ENCODE measurements around the gene TCEAL4.
A peak's percentile ranks its signal among the peaks of the same experiment; 100 is the strongest.

Gene TCEAL4

GRCh38 chrX:103562801-103563200 is 22.5 kb upstream of the TCEAL4 start:
- POLR2A ChIA-PET, result no interaction called here
- 69% methylated on average over 2 of the region's 2 CpGs for WGBS (ENCODE audit: insufficient coverage)
- H3K27ac ChIP-seq (ENCODE audit: insufficient read depth in 1 of 2, low read depth in 1 of 2, low read length in 2 of 2, poor library complexity in 1 of 2, severe bottlenecking in 2 of 2), result no peak overlapping the region
- no peaks in the 10 kb centered on the region for H3K36me3 ChIP-seq (ENCODE audit: control insufficient read depth in 4 of 4, insufficient read depth in 4 of 4, low read length in 3 of 4)
- no peak overlapping the region for H3K4me3 ChIP-seq (ENCODE audit: control insufficient read depth in 1 of 7, extremely low read depth in 1 of 7, insufficient read depth in 4 of 7, low read depth in 2 of 7, low read length in 6 of 7)
- CTCF ChIA-PET, result no interaction called here
- H3K9me3 ChIP-seq (ENCODE audit: control extremely low read depth in 1 of 5, control insufficient read depth in 4 of 5, insufficient read depth in 2 of 5, low read depth in 1 of 5, low read length in 4 of 5), result no peaks in the 10 kb centered on the region
- no peaks in the 10 kb centered on the region for H3K4me1 ChIP-seq (ENCODE audit: control extremely low read depth in 1 of 4, control insufficient read depth in 4 of 4, insufficient read depth in 4 of 4, low read length in 3 of 4)
- DNase-seq, result no peak
- H3K27me3 ChIP-seq (replicated peaks in 2 of 5; ENCODE audit: control insufficient read depth in 4 of 5, insufficient read depth in 5 of 5, low read length in 4 of 5), result peaks cover 0 to 5% (median 0%) of the 10 kb centered on the region in 5 experiments

- H3K4me3 ChIP-seq (ENCODE audit: control insufficient read depth in 1 of 7, extremely low read depth in 1 of 7, insufficient read depth in 4 of 7, low read depth in 2 of 7, low read length in 6 of 7), result no peak overlapping the region
- H3K27ac ChIP-seq (ENCODE audit: insufficient read depth in 1 of 2, low read depth in 1 of 2, low read length in 2 of 2, poor library complexity in 1 of 2, severe bottlenecking in 2 of 2), result no peak overlapping the region
- H3K36me3 ChIP-seq (ENCODE audit: control insufficient read depth in 4 of 4, insufficient read depth in 4 of 4, low read length in 3 of 4), result no peaks in the 10 kb centered on the region
- 86% methylated on average over 2 of the region's 4 CpGs for WGBS (ENCODE audit: insufficient coverage)
- no peak for DNase-seq
- no peaks in the 10 kb centered on the region for H3K4me1 ChIP-seq (ENCODE audit: control extremely low read depth in 1 of 4, control insufficient read depth in 4 of 4, insufficient read depth in 4 of 4, low read length in 3 of 4)
- ChIA-PET CTCF (no interaction called here), POLR2A (no interaction called here)
- no peaks in the 10 kb centered on the region for H3K9me3 ChIP-seq (ENCODE audit: control extremely low read depth in 1 of 5, control insufficient read depth in 4 of 5, insufficient read depth in 2 of 5, low read depth in 1 of 5, low read length in 4 of 5)
- peaks cover 0 to 2% (median 0%) of the 10 kb centered on the region in 5 experiments for H3K27me3 ChIP-seq (replicated peaks in 2 of 5; ENCODE audit: control insufficient read depth in 4 of 5, insufficient read depth in 5 of 5, low read length in 4 of 5)
These were observed 20.1 kb upstream of the TCEAL4 start for GRCh38 chrX:103565197-103565596.

- Histone ChIP-seq H3K9me3 (ENCODE audit: control extremely low read depth in 1 of 5, control insufficient read depth in 4 of 5, insufficient read depth in 2 of 5, low read depth in 1 of 5, low read length in 4 of 5) (no peaks in the 10 kb centered on the region), H3K27ac (ENCODE audit: insufficient read depth in 1 of 2, low read depth in 1 of 2, low read length in 2 of 2, poor library complexity in 1 of 2, severe bottlenecking in 2 of 2) (no peak overlapping the region), H3K36me3 (ENCODE audit: control insufficient read depth in 4 of 4, insufficient read depth in 4 of 4, low read length in 3 of 4) (no peaks in the 10 kb centered on the region), H3K4me3 (ENCODE audit: control insufficient read depth in 1 of 7, extremely low read depth in 1 of 7, insufficient read depth in 4 of 7, low read depth in 2 of 7, low read length in 6 of 7) (no peak overlapping the region), H3K4me1 (ENCODE audit: control extremely low read depth in 1 of 4, control insufficient read depth in 4 of 4, insufficient read depth in 4 of 4, low read length in 3 of 4) (no peaks in the 10 kb centered on the region), H3K27me3 (replicated peaks in 2 of 5; ENCODE audit: control insufficient read depth in 4 of 5, insufficient read depth in 5 of 5, low read length in 4 of 5) (peaks cover 0 to 2% (median 0%) of the 10 kb centered on the region in 5 experiments)
- no peak for DNase-seq
- WGBS (ENCODE audit: insufficient coverage), result no CpG with 5 or more reads among the region's 1 CpG
- CTCF ChIA-PET, result no interaction called here
- POLR2A ChIA-PET, result no interaction called here
These were observed 19.6 kb upstream of the TCEAL4 start for GRCh38 chrX:103565752-103566151.

- DNase-seq, result no peak
- H3K9me3 ChIP-seq (ENCODE audit: control extremely low read depth in 1 of 5, control insufficient read depth in 4 of 5, insufficient read depth in 2 of 5, low read depth in 1 of 5, low read length in 4 of 5), result no peaks in the 10 kb centered on the region
- WGBS (ENCODE audit: insufficient coverage), result 81% methylated on average over 6 of the region's 6 CpGs
- ChIA-PET CTCF (no interaction called here), POLR2A (no interaction called here)
- H3K4me1 ChIP-seq (ENCODE audit: control extremely low read depth in 1 of 4, control insufficient read depth in 4 of 4, insufficient read depth in 4 of 4, low read length in 3 of 4), result no peaks in the 10 kb centered on the region
- no peak overlapping the region for H3K27ac ChIP-seq (ENCODE audit: insufficient read depth in 1 of 2, low read depth in 1 of 2, low read length in 2 of 2, poor library complexity in 1 of 2, severe bottlenecking in 2 of 2)
- no peak overlapping the region for H3K4me3 ChIP-seq (ENCODE audit: control insufficient read depth in 1 of 7, extremely low read depth in 1 of 7, insufficient read depth in 4 of 7, low read depth in 2 of 7, low read length in 6 of 7)
- H3K36me3 ChIP-seq (ENCODE audit: control insufficient read depth in 4 of 4, insufficient read depth in 4 of 4, low read length in 3 of 4), result no peaks in the 10 kb centered on the region
- H3K27me3 ChIP-seq (replicated peaks in 2 of 5; ENCODE audit: control insufficient read depth in 4 of 5, insufficient read depth in 5 of 5, low read length in 4 of 5), result peaks cover 0 to 4% (median 0%) of the 10 kb centered on the region in 5 experiments
These were observed 14.2 kb upstream of the TCEAL4 start for GRCh38 chrX:103571121-103571520.

- ChIA-PET POLR2A (no interaction called here), CTCF (no interaction called here)
- Histone ChIP-seq H3K4me1 (ENCODE audit: control extremely low read depth in 1 of 4, control insufficient read depth in 4 of 4, insufficient read depth in 4 of 4, low read length in 3 of 4) (no peaks in the 10 kb centered on the region), H3K27me3 (replicated peaks in 2 of 5; ENCODE audit: control insufficient read depth in 4 of 5, insufficient read depth in 5 of 5, low read length in 4 of 5) (peaks cover 0 to 4% (median 0%) of the 10 kb centered on the region in 5 experiments), H3K27ac (ENCODE audit: insufficient read depth in 1 of 2, low read depth in 1 of 2, low read length in 2 of 2, poor library complexity in 1 of 2, severe bottlenecking in 2 of 2) (no peak overlapping the region), H3K36me3 (ENCODE audit: control insufficient read depth in 4 of 4, insufficient read depth in 4 of 4, low read length in 3 of 4) (no peaks in the 10 kb centered on the region), H3K4me3 (ENCODE audit: control insufficient read depth in 1 of 7, extremely low read depth in 1 of 7, insufficient read depth in 4 of 7, low read depth in 2 of 7, low read length in 6 of 7) (no peak overlapping the region), H3K9me3 (ENCODE audit: control extremely low read depth in 1 of 5, control insufficient read depth in 4 of 5, insufficient read depth in 2 of 5, low read depth in 1 of 5, low read length in 4 of 5) (no peaks in the 10 kb centered on the region)
- no peak for DNase-seq
- no CpG with 5 or more reads among the region's 4 CpGs for WGBS (ENCODE audit: insufficient coverage)
These were observed 13.6 kb upstream of the TCEAL4 start for GRCh38 chrX:103571726-103572125.

- CTCF ChIA-PET, result interaction anchor here (1.0 kb wide), 1 partner anchor 9 kb away, joined by 4 read pairs; no protein-coding TSS in a partner anchor
- no peak for DNase-seq
- Histone ChIP-seq H3K27ac (ENCODE audit: insufficient read depth in 1 of 2, low read depth in 1 of 2, low read length in 2 of 2, poor library complexity in 1 of 2, severe bottlenecking in 2 of 2) (no peak overlapping the region), H3K36me3 (ENCODE audit: control insufficient read depth in 4 of 4, insufficient read depth in 4 of 4, low read length in 3 of 4) (no peaks in the 10 kb centered on the region), H3K4me1 (ENCODE audit: control extremely low read depth in 1 of 4, control insufficient read depth in 4 of 4, insufficient read depth in 4 of 4, low read length in 3 of 4) (no peaks in the 10 kb centered on the region), H3K9me3 (ENCODE audit: control extremely low read depth in 1 of 5, control insufficient read depth in 4 of 5, insufficient read depth in 2 of 5, low read depth in 1 of 5, low read length in 4 of 5) (no peaks in the 10 kb centered on the region), H3K4me3 (ENCODE audit: control insufficient read depth in 1 of 7, extremely low read depth in 1 of 7, insufficient read depth in 4 of 7, low read depth in 2 of 7, low read length in 6 of 7) (no peak overlapping the region), H3K27me3 (replicated peaks in 2 of 5; ENCODE audit: control insufficient read depth in 4 of 5, insufficient read depth in 5 of 5, low read length in 4 of 5) (peaks cover 0 to 4% (median 0%) of the 10 kb centered on the region in 5 experiments)
- WGBS (ENCODE audit: insufficient coverage), result 88% methylated on average over 1 of the region's 1 CpG
- POLR2A ChIA-PET, result no interaction called here
These were observed 12.1 kb upstream of the TCEAL4 start for GRCh38 chrX:103573202-103573601.

GRCh38 chrX:103584596-103584995 is 719 bp upstream of the TCEAL4 start:
- Histone ChIP-seq H3K27ac (ENCODE audit: insufficient read depth in 1 of 2, low read depth in 1 of 2, low read length in 2 of 2, poor library complexity in 1 of 2, severe bottlenecking in 2 of 2) (no peak overlapping the region), H3K4me3 (ENCODE audit: control insufficient read depth in 1 of 7, extremely low read depth in 1 of 7, insufficient read depth in 4 of 7, low read depth in 2 of 7, low read length in 6 of 7) (peak overlapping the region in 2 of 7 experiments; percentile 77 to 88), H3K27me3 (replicated peaks in 2 of 5; ENCODE audit: control insufficient read depth in 4 of 5, insufficient read depth in 5 of 5, low read length in 4 of 5) (peaks cover 0 to 11% (median 0%) of the 10 kb centered on the region in 5 experiments), H3K36me3 (ENCODE audit: control insufficient read depth in 4 of 4, insufficient read depth in 4 of 4, low read length in 3 of 4) (peaks cover 0 to 2% (median 0%) of the 10 kb centered on the region in 4 experiments), H3K4me1 (ENCODE audit: control extremely low read depth in 1 of 4, control insufficient read depth in 4 of 4, insufficient read depth in 4 of 4, low read length in 3 of 4) (peaks cover 0 to 6% (median 2%) of the 10 kb centered on the region in 4 experiments), H3K9me3 (ENCODE audit: control extremely low read depth in 1 of 5, control insufficient read depth in 4 of 5, insufficient read depth in 2 of 5, low read depth in 1 of 5, low read length in 4 of 5) (no peaks in the 10 kb centered on the region)
- ChIA-PET POLR2A (no interaction called here), CTCF (no interaction called here)
- no peak for DNase-seq
- WGBS (ENCODE audit: insufficient coverage), result 81% methylated on average over 3 of the region's 3 CpGs

All from common myeloid progenitor, CD34-positive (primary cell).